ENCODE data around the gene ERP44. TPM values are rescaled to one million over a fixed set of nuclear protein-coding genes. Genes with fewer than 3 reads are reported as not detected.
"Not testable (repeated sequence)": the region's sequence is repeated elsewhere in the genome, so short reads cannot be mapped to it uniquely, and the experiment has no call there.

Gene ERP44
- polyA plus RNA-seq, 1 donor (not counting 4 experiments of a cell fraction or from before 2014, with no cell fraction given): 17.6 TPM

DNA sequence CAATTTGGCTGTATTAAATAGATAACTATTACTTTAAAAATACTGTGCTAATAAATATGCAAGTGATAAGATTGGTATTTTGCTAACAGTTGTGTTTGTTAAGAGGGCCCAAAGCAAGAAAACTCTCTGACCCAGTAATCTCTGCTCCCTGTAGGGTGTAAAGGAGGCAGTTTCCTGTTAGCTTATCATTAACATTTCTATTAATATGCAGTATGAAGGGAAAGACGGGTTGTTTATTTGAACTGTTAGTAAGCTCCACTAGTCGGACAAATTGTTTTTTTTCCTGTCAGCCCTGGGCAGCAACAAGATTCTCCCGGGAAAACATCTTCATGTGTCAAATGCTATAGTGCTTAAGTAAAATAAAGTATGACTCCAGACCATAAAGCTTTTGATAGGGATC lies 35.6 kb downstream of the ERP44 start:
- H3K9ac ChIP-seq (ENCODE audit: control insufficient read depth, extremely low read depth, insufficient read depth, low read length): no peak overlapping the region
- no peaks in the 10 kb centered on the region for H3K9me1 ChIP-seq (ENCODE audit: control insufficient read depth, extremely low read depth, insufficient read depth, low read length)
- no peak overlapping the region for H3K27ac ChIP-seq (ENCODE audit: control insufficient read depth, insufficient read depth, low read length)
- no peaks in the 10 kb centered on the region for H3K9me3 ChIP-seq (ENCODE audit: control insufficient read depth, low read depth, low read length)
- no peaks in the 10 kb centered on the region for H3K36me3 ChIP-seq (ENCODE audit: control insufficient read depth in 2 of 2, extremely low read depth in 1 of 2, insufficient read depth in 2 of 2, low read length in 2 of 2)
- FAIRE-seq (no peak), DNase-seq (ENCODE audit: low read depth, low spot score) (no peak)
- H3K4me3 ChIP-seq (ENCODE audit: control insufficient read depth in 2 of 3, extremely low read depth in 1 of 3, insufficient read depth in 2 of 3, low read depth in 1 of 3, low read length in 3 of 3): no peak overlapping the region
- dilution Hi-C loops (cut with MboI; ENCODE audit: extremely low pct_ligation_motif_present, low sequenced_read_pairs): no loop called here
- H3K4me1 ChIP-seq (ENCODE audit: control insufficient read depth, extremely low read depth, insufficient read depth, low read length): peaks cover 13% of the 10 kb centered on the region
- no peak for TF ChIP-seq EZH2 (IDR thresholded peaks at IDR 0.05; ENCODE audit: low read length)
- TF ChIP-seq, protein P1, sequence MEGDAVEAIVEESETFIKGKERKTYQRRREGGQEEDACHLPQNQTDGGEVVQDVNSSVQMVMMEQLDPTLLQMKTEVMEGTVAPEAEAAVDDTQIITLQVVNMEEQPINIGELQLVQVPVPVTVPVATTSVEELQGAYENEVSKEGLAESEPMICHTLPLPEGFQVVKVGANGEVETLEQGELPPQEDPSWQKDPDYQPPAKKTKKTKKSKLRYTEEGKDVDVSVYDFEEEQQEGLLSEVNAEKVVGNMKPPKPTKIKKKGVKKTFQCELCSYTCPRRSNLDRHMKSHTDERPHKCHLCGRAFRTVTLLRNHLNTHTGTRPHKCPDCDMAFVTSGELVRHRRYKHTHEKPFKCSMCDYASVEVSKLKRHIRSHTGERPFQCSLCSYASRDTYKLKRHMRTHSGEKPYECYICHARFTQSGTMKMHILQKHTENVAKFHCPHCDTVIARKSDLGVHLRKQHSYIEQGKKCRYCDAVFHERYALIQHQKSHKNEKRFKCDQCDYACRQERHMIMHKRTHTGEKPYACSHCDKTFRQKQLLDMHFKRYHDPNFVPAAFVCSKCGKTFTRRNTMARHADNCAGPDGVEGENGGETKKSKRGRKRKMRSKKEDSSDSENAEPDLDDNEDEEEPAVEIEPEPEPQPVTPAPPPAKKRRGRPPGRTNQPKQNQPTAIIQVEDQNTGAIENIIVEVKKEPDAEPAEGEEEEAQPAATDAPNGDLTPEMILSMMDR (optimal IDR thresholded peaks at IDR 0.05 in 1 of 3, IDR thresholded peaks at IDR 0.05 in 1 of 3, conservative IDR thresholded peaks at IDR 0.05 in 1 of 3; ENCODE audit: extremely low read depth in 1 of 3, insufficient read depth in 2 of 3, low read length in 3 of 3): no peak
- H3K27me3 ChIP-seq (ENCODE audit: control insufficient read depth, extremely low read depth, insufficient read depth, low read length): no peaks in the 10 kb centered on the region
- H2AFZ ChIP-seq (ENCODE audit: control insufficient read depth, low read length): no peak overlapping the region
- peaks cover 25% of the 10 kb centered on the region for H3K79me2 ChIP-seq (ENCODE audit: control insufficient read depth, insufficient read depth, low read length)
- no peaks in the 10 kb centered on the region for H4K20me1 ChIP-seq (ENCODE audit: control insufficient read depth, extremely low read depth, insufficient read depth, low read length)
- no peak overlapping the region for H3K4me2 ChIP-seq (ENCODE audit: control insufficient read depth, extremely low read depth, insufficient read depth, low read depth, low read length)

DNA sequence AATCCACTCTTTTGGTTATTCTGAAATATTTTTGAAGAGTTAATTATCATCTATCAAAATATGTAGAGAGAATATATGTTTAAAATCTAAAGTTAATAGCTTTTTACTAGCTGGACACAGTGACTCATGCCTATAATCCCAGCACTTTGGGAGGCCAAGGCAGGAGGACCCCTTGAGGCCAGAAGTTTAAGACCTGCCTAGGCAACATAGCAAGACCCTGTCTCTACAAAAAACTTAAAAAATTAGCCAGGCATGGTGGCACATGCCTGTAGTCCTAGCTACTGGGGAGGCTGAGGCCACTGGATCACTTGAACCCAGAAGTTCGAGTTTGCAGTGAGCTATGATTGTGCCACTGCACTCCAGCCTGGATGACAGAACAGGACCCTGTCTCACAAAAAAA lies 36.1 kb downstream of the ERP44 start:
- peaks cover 25% of the 10 kb centered on the region for H3K79me2 ChIP-seq (ENCODE audit: control insufficient read depth, insufficient read depth, low read length)
- H3K4me2 ChIP-seq (ENCODE audit: control insufficient read depth, extremely low read depth, insufficient read depth, low read depth, low read length); dilution Hi-C loops (cut with MboI; ENCODE audit: extremely low pct_ligation_motif_present, low sequenced_read_pairs); H3K4me3 ChIP-seq (ENCODE audit: control insufficient read depth in 2 of 3, extremely low read depth in 1 of 3, insufficient read depth in 2 of 3, low read depth in 1 of 3, low read length in 3 of 3); H2AFZ ChIP-seq (ENCODE audit: control insufficient read depth, low read length); H3K9ac ChIP-seq (ENCODE audit: control insufficient read depth, extremely low read depth, insufficient read depth, low read length); H3K9me3 ChIP-seq (ENCODE audit: control insufficient read depth, low read depth, low read length); H3K9me1 ChIP-seq (ENCODE audit: control insufficient read depth, extremely low read depth, insufficient read depth, low read length); DNase-seq (ENCODE audit: low read depth, low spot score); FAIRE-seq; H3K27ac ChIP-seq (ENCODE audit: control insufficient read depth, insufficient read depth, low read length); H3K27me3 ChIP-seq (ENCODE audit: control insufficient read depth, extremely low read depth, insufficient read depth, low read length); H4K20me1 ChIP-seq (ENCODE audit: control insufficient read depth, extremely low read depth, insufficient read depth, low read length); H3K36me3 ChIP-seq (ENCODE audit: control insufficient read depth in 2 of 2, extremely low read depth in 1 of 2, insufficient read depth in 2 of 2, low read length in 2 of 2): not testable (repeated sequence)
- peaks cover 13% of the 10 kb centered on the region for H3K4me1 ChIP-seq (ENCODE audit: control insufficient read depth, extremely low read depth, insufficient read depth, low read length)
